Measurements from ENCODE around the gene IRAK1. TPM values are rescaled to one million over a fixed set of nuclear protein-coding genes. Genes with fewer than 3 reads are reported as not detected.

Gene IRAK1
- polyA plus RNA-seq, 1 donor from 2014 or later: 6.8 TPM

DNA sequence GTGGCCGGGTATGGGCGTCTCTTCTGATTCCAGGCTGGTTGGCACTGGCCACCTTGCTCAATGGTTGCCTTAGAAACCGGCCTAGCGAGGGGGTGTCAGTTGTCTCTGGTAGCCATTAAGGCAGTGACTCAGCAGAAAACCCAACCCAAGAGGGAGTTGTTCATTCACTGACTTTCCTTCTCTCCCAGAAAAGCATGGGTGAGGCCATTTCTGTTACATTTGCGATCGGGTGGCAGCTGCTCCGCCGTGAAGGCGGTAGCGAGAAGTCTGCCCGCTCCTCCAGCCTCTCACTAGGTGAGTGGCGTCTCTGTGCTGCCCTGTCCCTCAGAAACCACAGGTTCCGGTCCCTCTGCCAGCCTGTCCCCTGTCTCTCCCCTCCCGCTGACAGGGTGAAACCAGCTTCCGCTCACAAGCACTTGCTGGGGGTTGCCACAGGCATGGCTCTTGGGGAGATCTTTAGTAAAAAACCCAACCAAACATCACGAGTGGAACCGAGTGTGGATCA lies 17.4 kb downstream of the IRAK1 start:
- H3K4me2 ChIP-seq (ENCODE audit: low read length): no peak overlapping the region
- H3K27ac ChIP-seq (ENCODE audit: low read length): no peak overlapping the region
- H3K9me2 ChIP-seq (ENCODE audit: insufficient read depth, low read length): no peaks in the 10 kb centered on the region
- H3K4me3 ChIP-seq (ENCODE audit: low read length): no peak overlapping the region
- H3F3A ChIP-seq (ENCODE audit: insufficient read depth, low read length, poor library complexity, severe bottlenecking): no peaks in the 10 kb centered on the region
- H4K20me1 ChIP-seq (ENCODE audit: insufficient read depth): no peaks in the 10 kb centered on the region
- H3K36me3 ChIP-seq (ENCODE audit: insufficient read depth, low read length): no peaks in the 10 kb centered on the region
- no peak for TF ChIP-seq EP300 (conservative IDR thresholded peaks at IDR 0.05; ENCODE audit: poor library complexity, severe bottlenecking)
- TF ChIP-seq MXI1 (conservative IDR thresholded peaks at IDR 0.05; ENCODE audit: poor library complexity, severe bottlenecking): no peak
- TF ChIP-seq SMC3 (conservative IDR thresholded peaks at IDR 0.05; ENCODE audit: poor library complexity): no peak
- TF ChIP-seq, protein P1, sequence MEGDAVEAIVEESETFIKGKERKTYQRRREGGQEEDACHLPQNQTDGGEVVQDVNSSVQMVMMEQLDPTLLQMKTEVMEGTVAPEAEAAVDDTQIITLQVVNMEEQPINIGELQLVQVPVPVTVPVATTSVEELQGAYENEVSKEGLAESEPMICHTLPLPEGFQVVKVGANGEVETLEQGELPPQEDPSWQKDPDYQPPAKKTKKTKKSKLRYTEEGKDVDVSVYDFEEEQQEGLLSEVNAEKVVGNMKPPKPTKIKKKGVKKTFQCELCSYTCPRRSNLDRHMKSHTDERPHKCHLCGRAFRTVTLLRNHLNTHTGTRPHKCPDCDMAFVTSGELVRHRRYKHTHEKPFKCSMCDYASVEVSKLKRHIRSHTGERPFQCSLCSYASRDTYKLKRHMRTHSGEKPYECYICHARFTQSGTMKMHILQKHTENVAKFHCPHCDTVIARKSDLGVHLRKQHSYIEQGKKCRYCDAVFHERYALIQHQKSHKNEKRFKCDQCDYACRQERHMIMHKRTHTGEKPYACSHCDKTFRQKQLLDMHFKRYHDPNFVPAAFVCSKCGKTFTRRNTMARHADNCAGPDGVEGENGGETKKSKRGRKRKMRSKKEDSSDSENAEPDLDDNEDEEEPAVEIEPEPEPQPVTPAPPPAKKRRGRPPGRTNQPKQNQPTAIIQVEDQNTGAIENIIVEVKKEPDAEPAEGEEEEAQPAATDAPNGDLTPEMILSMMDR (IDR thresholded peaks at IDR 0.05; ENCODE audit: poor library complexity, severe bottlenecking): no peak
- TF ChIP-seq TAF1 (IDR thresholded peaks at IDR 0.05; ENCODE audit: low read depth): no peak
- TF ChIP-seq RAD21 (conservative IDR thresholded peaks at IDR 0.05): no peak
- TF ChIP-seq, protein P2, sequence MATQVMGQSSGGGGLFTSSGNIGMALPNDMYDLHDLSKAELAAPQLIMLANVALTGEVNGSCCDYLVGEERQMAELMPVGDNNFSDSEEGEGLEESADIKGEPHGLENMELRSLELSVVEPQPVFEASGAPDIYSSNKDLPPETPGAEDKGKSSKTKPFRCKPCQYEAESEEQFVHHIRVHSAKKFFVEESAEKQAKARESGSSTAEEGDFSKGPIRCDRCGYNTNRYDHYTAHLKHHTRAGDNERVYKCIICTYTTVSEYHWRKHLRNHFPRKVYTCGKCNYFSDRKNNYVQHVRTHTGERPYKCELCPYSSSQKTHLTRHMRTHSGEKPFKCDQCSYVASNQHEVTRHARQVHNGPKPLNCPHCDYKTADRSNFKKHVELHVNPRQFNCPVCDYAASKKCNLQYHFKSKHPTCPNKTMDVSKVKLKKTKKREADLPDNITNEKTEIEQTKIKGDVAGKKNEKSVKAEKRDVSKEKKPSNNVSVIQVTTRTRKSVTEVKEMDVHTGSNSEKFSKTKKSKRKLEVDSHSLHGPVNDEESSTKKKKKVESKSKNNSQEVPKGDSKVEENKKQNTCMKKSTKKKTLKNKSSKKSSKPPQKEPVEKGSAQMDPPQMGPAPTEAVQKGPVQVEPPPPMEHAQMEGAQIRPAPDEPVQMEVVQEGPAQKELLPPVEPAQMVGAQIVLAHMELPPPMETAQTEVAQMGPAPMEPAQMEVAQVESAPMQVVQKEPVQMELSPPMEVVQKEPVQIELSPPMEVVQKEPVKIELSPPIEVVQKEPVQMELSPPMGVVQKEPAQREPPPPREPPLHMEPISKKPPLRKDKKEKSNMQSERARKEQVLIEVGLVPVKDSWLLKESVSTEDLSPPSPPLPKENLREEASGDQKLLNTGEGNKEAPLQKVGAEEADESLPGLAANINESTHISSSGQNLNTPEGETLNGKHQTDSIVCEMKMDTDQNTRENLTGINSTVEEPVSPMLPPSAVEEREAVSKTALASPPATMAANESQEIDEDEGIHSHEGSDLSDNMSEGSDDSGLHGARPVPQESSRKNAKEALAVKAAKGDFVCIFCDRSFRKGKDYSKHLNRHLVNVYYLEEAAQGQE (IDR thresholded peaks at IDR 0.05; ENCODE audit: borderline replicate concordance): no peak
- TF ChIP-seq POLR2AphosphoS5 (IDR thresholded peaks at IDR 0.05): no peak
- TF ChIP-seq EZH2 (IDR thresholded peaks at IDR 0.05; ENCODE audit: borderline replicate concordance, insufficient read depth, low read length, poor library complexity, severe bottlenecking): no peak
- H3K9me3 ChIP-seq (ENCODE audit: low read length): no peaks in the 10 kb centered on the region
- no peak overlapping the region for H3K9ac ChIP-seq (ENCODE audit: low read length)
- H3K79me2 ChIP-seq (replicated peaks; ENCODE audit: insufficient read depth, low read length): no peaks in the 10 kb centered on the region
- H2AFZ ChIP-seq (ENCODE audit: low read depth, low read length): no peak overlapping the region
- H3K27me3 ChIP-seq (ENCODE audit: insufficient read depth, low read depth, low read length): no peaks in the 10 kb centered on the region

- Histone ChIP-seq H4K20me1 (ENCODE audit: insufficient read depth) (no peaks in the 10 kb centered on the region), H3K9me3 (ENCODE audit: low read length) (no peaks in the 10 kb centered on the region), H2AFZ (ENCODE audit: low read depth, low read length) (no peak overlapping the region), H3K4me3 (ENCODE audit: low read length) (no peak overlapping the region), H3K9me2 (ENCODE audit: insufficient read depth, low read length) (no peaks in the 10 kb centered on the region), H3K79me2 (replicated peaks; ENCODE audit: insufficient read depth, low read length) (no peaks in the 10 kb centered on the region), H3K27me3 (ENCODE audit: insufficient read depth, low read depth, low read length) (no peaks in the 10 kb centered on the region), H3K4me2 (ENCODE audit: low read length) (no peak overlapping the region), H3K27ac (ENCODE audit: low read length) (no peak overlapping the region), H3K36me3 (ENCODE audit: insufficient read depth, low read length) (no peaks in the 10 kb centered on the region), H3K9ac (ENCODE audit: low read length) (no peak overlapping the region), H3F3A (ENCODE audit: insufficient read depth, low read length, poor library complexity, severe bottlenecking) (no peaks in the 10 kb centered on the region)
- no peak for TF ChIP-seq POLR2AphosphoS5 (IDR thresholded peaks at IDR 0.05)
- TF ChIP-seq, protein P1 (IDR thresholded peaks at IDR 0.05; ENCODE audit: poor library complexity, severe bottlenecking): no peak
- no peak for TF ChIP-seq EP300 (conservative IDR thresholded peaks at IDR 0.05; ENCODE audit: poor library complexity, severe bottlenecking)
- TF ChIP-seq, protein P2 (IDR thresholded peaks at IDR 0.05; ENCODE audit: borderline replicate concordance): no peak
Measured at GRCh38 chrX:154000051-154000450, 19.7 kb downstream of the IRAK1 start.
